ENCODE results near the gene TMEM129.
A peak's percentile ranks its signal among the peaks of the same experiment; 100 is the strongest.

Gene TMEM129

GRCh38 chr4:1715002-1715758, 5.9 kb downstream of the TMEM129 start:
- peaks cover 0 to 31% (median 20%) of the 10 kb centered on the region in 5 donors for H3K36me3 ChIP-seq (ENCODE audit: control insufficient read depth in 5 of 5, insufficient read depth in 5 of 5, low read length in 5 of 5)
- H3K4me3 ChIP-seq (ENCODE audit: low read depth in 1 of 5, low read length in 5 of 5): no peak overlapping the region
- peaks cover 10 to 55% (median 52%) of the 10 kb centered on the region in 5 donors for H3K4me1 ChIP-seq (ENCODE audit: control insufficient read depth in 5 of 5, insufficient read depth in 5 of 5, low read length in 5 of 5)
- H3K9ac ChIP-seq (ENCODE audit: low read length in 5 of 5): no peak overlapping the region
- H3K27me3 ChIP-seq (ENCODE audit: control insufficient read depth in 5 of 5, insufficient read depth in 4 of 5, low read length in 5 of 5): peaks cover 0 to 3% (median 0%) of the 10 kb centered on the region in 5 donors
- H3K9me3 ChIP-seq (ENCODE audit: control insufficient read depth in 5 of 5, low read length in 5 of 5): no peaks in the 10 kb centered on the region
- H3K27ac ChIP-seq (ENCODE audit: low read depth, low read length): no peak overlapping the region

- Histone ChIP-seq H3K4me3 (ENCODE audit: low read depth in 1 of 5, low read length in 5 of 5) (no peak overlapping the region), H3K36me3 (ENCODE audit: control insufficient read depth in 5 of 5, insufficient read depth in 5 of 5, low read length in 5 of 5) (peaks cover 0 to 31% (median 20%) of the 10 kb centered on the region in 5 donors), H3K9ac (ENCODE audit: low read length in 5 of 5) (peak overlapping the region in 1 of 5 donors; percentile 2), H3K9me3 (ENCODE audit: control insufficient read depth in 5 of 5, low read length in 5 of 5) (no peaks in the 10 kb centered on the region), H3K27me3 (ENCODE audit: control insufficient read depth in 5 of 5, insufficient read depth in 4 of 5, low read length in 5 of 5) (peaks cover 0 to 3% (median 0%) of the 10 kb centered on the region in 5 donors), H3K4me1 (ENCODE audit: control insufficient read depth in 5 of 5, insufficient read depth in 5 of 5, low read length in 5 of 5) (peaks cover 10 to 50% (median 46%) of the 10 kb centered on the region in 5 donors), H3K27ac (ENCODE audit: low read depth, low read length) (no peak overlapping the region)
Observed at GRCh38 chr4:1714303-1715001, 6.7 kb downstream of the TMEM129 start.

DNA sequence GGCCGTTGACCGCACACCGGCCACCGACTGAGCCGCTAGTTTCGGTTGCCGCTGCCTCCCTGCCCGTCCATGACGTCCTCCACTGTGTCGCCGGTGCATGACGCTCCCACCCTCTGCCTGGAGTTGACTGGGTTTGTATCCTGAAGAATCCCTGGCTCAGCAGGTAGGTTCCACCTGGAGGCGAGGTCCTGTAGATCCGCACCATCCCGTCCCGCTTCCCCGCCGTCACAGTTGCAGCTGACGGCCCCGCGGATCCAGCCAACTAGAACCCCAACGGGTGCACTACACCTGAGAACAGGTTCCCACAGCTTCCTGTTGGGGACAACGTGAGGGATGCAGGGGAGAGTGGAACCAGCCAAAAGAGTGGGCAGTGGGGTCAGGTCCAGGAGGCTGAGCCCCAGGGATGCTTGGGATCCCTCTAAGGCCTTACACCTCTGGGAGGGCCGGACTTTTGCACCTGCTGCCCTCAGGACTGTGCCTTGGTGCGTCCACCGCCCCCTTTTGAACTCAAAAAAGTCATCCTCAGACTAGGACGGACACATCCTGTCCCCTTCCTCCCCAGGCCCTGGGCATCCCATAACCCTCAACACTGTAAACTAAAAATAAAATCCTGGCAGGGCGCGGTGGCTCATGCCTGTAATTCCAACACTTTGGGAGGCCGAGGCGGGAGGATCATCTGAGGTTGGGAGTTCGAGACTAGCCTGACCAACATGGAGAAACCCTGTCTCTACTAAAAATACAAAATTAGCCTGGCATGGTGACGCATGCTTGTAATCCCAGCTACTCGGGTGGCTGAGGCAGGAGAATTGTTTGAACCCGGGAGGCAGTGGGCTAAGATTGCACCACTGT, 7.9 kb downstream of the TMEM129 start:
- H3K36me3 ChIP-seq (ENCODE audit: control insufficient read depth in 5 of 5, insufficient read depth in 5 of 5, low read length in 5 of 5): peaks cover 0 to 27% (median 19%) of the 10 kb centered on the region in 5 donors
- H3K27me3 ChIP-seq (ENCODE audit: control insufficient read depth in 5 of 5, insufficient read depth in 4 of 5, low read length in 5 of 5): peaks cover 0 to 3% (median 0%) of the 10 kb centered on the region in 5 donors
- H3K9ac ChIP-seq (ENCODE audit: low read length in 5 of 5): peak overlapping the region; percentile 50 to 95 (median 87)
- H3K4me3 ChIP-seq (ENCODE audit: low read depth in 1 of 5, low read length in 5 of 5): peak overlapping the region; percentile 57 to 91 (median 82)
- H3K27ac ChIP-seq (ENCODE audit: low read depth, low read length): peak overlapping the region; percentile 79
- peaks cover 10 to 44% (median 39%) of the 10 kb centered on the region in 5 donors for H3K4me1 ChIP-seq (ENCODE audit: control insufficient read depth in 5 of 5, insufficient read depth in 5 of 5, low read length in 5 of 5)
- no peaks in the 10 kb centered on the region for H3K9me3 ChIP-seq (ENCODE audit: control insufficient read depth in 5 of 5, low read length in 5 of 5)

DNA sequence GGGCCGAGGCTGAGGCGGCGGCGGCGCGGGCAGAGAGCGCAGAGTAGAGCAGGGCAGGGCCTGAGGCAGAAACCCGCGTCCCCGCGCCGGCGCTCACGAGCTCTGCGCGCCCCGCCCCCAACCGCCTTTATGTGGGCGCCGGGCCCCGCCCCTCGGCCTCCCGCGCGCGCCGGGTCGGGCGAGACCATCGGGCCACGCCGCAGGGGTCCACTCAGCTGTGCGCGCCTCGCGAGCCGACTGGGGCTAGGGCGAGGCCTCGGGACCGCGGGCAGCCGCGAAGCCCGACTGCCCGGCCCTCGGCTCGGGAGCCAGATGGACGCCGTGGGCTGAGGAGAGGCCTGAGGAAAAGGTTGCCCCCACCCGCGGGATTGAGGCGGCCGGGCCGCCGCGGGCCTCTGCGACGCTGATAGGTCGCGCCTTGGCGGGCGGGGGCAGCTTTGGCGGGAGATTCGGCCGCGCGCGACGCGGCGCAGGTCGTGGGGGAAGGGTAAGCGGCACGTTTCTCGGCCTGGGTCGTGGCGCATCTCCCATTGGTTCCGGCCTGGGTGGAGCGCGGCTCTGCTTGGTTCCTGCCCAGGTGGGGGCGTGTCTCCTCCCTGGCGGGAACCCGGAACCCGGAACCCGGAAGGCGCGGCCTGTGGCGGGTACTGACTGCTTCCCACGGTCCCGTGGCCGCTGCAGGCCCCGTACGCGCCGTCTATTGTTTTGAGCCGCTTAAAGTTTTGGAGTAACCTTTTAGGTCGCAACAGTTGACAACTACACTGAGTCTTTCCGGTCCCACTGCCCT, 8.7 kb downstream of the TMEM129 start, which contains the start of gene SLBP:
Gene SLBP, minus strand, starts transcription at position 104 of the 787 bp plus-strand sequence. CDS start 131 bp downstream, outside the sequence.
- H3K27ac ChIP-seq (ENCODE audit: low read depth, low read length): peak within 1 kb of the TSS; percentile 79
- H3K4me1 ChIP-seq (ENCODE audit: control insufficient read depth in 5 of 5, insufficient read depth in 5 of 5, low read length in 5 of 5): peaks cover 10 to 40% (median 32%) of the 10 kb centered on the region in 5 donors
- H3K36me3 ChIP-seq (ENCODE audit: control insufficient read depth in 5 of 5, insufficient read depth in 5 of 5, low read length in 5 of 5): peaks cover 0 to 19% (median 11%) of the 10 kb centered on the region in 5 donors
- H3K27me3 ChIP-seq (ENCODE audit: control insufficient read depth in 5 of 5, insufficient read depth in 4 of 5, low read length in 5 of 5): peaks cover 0 to 3% (median 0%) of the 10 kb centered on the region in 5 donors
- no peaks in the 10 kb centered on the region for H3K9me3 ChIP-seq (ENCODE audit: control insufficient read depth in 5 of 5, low read length in 5 of 5)
- peak within 1 kb of the TSS; percentile 74 to 94 (median 91) for H3K4me3 ChIP-seq (ENCODE audit: low read depth in 1 of 5, low read length in 5 of 5)
- peak within 1 kb of the TSS; percentile 72 to 95 (median 88) for H3K9ac ChIP-seq (ENCODE audit: low read length in 5 of 5)

DNA sequence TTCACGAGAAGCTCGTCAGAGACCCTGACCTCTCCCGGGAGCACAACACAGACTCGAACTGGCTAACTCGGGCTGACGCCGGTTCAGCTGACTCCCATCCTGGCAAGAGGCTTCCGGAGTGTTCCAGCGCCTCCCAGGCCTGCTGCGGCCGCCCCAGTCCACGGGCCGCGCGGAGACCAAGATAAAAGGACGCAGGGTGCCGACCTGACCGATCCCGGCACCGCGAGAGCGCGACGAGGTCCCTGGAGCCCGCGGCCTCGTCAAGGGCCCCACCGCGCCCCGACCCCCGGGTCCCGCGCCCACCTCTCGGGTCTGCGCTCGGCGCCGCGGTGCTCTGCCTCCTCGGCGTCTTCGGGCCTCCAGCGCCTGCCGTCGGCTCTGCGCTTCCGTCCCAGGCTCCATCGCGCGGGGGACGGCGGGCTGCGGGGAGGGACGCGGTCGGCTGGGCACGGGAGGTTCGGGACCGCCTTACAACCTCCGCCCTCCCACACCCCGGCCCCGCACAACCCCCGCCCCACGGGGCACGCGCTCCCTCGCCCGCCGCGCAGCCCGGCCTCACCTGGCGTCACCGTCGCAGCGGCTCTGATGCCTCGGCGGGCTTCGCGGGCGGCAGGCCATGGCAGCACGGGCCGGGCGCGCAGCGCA, 9.4 kb downstream of the TMEM129 start:
- Histone ChIP-seq H3K9ac (ENCODE audit: low read length in 5 of 5) (peak overlapping the region; percentile 64 to 95 (median 87)), H3K4me3 (ENCODE audit: low read depth in 1 of 5, low read length in 5 of 5) (peak overlapping the region; percentile 74 to 94 (median 91)), H3K27me3 (ENCODE audit: control insufficient read depth in 5 of 5, insufficient read depth in 4 of 5, low read length in 5 of 5) (peaks cover 0 to 3% (median 0%) of the 10 kb centered on the region in 5 donors), H3K36me3 (ENCODE audit: control insufficient read depth in 5 of 5, insufficient read depth in 5 of 5, low read length in 5 of 5) (peaks cover 0 to 12% (median 4%) of the 10 kb centered on the region in 5 donors), H3K9me3 (ENCODE audit: control insufficient read depth in 5 of 5, low read length in 5 of 5) (no peaks in the 10 kb centered on the region), H3K27ac (ENCODE audit: low read depth, low read length) (peak overlapping the region; percentile 79), H3K4me1 (ENCODE audit: control insufficient read depth in 5 of 5, insufficient read depth in 5 of 5, low read length in 5 of 5) (peaks cover 10 to 40% (median 32%) of the 10 kb centered on the region in 5 donors)

DNA sequence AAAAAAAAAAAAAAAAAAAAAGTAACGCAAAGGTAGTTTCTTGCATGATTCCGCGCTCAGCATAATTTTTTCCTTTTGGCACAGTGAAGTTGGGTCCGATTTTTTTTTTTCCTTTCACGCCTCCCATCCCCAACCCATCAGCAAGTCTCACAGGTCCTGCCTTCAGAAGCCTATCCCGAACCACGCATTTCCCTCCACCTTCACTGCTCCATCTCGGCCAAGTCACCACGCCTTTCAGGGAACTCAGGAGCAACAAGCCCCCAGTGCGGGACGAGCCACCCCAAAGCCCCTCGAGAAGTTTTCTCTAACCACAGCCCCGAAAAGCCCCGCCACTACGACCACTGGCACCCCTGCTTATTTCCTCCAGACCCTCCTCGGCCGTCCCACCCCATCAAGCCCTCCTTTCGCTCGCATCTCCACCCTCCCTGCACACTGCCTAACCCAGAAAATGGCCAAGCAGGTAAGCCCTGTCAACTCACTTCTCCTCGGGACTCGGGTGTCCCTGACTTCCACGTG, 10.0 kb downstream of the TMEM129 start:
- H3K36me3 ChIP-seq (ENCODE audit: control insufficient read depth in 5 of 5, insufficient read depth in 5 of 5, low read length in 5 of 5): peaks cover 0 to 12% (median 5%) of the 10 kb centered on the region in 5 donors
- H3K4me3 ChIP-seq (ENCODE audit: low read depth in 1 of 5, low read length in 5 of 5): peak overlapping the region; percentile 74 to 94 (median 91)
- peaks cover 0 to 3% (median 0%) of the 10 kb centered on the region in 5 donors for H3K27me3 ChIP-seq (ENCODE audit: control insufficient read depth in 5 of 5, insufficient read depth in 4 of 5, low read length in 5 of 5)
- peak overlapping the region; percentile 79 for H3K27ac ChIP-seq (ENCODE audit: low read depth, low read length)
- no peaks in the 10 kb centered on the region for H3K9me3 ChIP-seq (ENCODE audit: control insufficient read depth in 5 of 5, low read length in 5 of 5)
- peak overlapping the region; percentile 64 to 94 (median 78) for H3K9ac ChIP-seq (ENCODE audit: low read length in 5 of 5)
- H3K4me1 ChIP-seq (ENCODE audit: control insufficient read depth in 5 of 5, insufficient read depth in 5 of 5, low read length in 5 of 5): peaks cover 10 to 40% (median 32%) of the 10 kb centered on the region in 5 donors

DNA sequence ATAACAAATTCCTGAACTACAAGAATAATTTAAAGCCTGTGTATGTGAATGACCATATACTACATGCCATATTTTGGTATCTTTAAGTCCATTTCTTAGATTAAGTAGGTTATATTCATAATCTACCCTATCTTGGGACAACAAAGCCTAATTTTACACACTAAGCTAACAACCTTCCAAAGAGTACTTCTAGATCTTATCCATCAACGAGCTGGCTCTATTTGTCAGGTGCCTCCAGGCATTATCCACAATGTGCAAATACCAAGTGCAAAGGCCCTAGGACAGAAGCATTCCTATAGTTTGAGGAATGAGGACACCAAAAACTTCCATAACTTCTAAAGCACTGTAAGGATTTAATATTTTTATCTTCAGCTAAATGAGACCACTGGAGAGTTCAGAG, 12.5 kb downstream of the TMEM129 start:
- Histone ChIP-seq H3K36me3 (ENCODE audit: control insufficient read depth in 5 of 5, insufficient read depth in 5 of 5, low read length in 5 of 5) (peaks cover 0 to 23% (median 8%) of the 10 kb centered on the region in 5 donors), H3K4me1 (ENCODE audit: control insufficient read depth in 5 of 5, insufficient read depth in 5 of 5, low read length in 5 of 5) (peaks cover 10 to 27% (median 25%) of the 10 kb centered on the region in 5 donors), H3K9me3 (ENCODE audit: control insufficient read depth in 5 of 5, low read length in 5 of 5) (no peaks in the 10 kb centered on the region), H3K27ac (ENCODE audit: low read depth, low read length) (no peak overlapping the region), H3K9ac (ENCODE audit: low read length in 5 of 5) (peak overlapping the region in 1 of 5 donors; percentile 25), H3K27me3 (ENCODE audit: control insufficient read depth in 5 of 5, insufficient read depth in 4 of 5, low read length in 5 of 5) (peaks cover 0 to 3% (median 0%) of the 10 kb centered on the region in 5 donors), H3K4me3 (ENCODE audit: low read depth in 1 of 5, low read length in 5 of 5) (no peak overlapping the region)

DNA sequence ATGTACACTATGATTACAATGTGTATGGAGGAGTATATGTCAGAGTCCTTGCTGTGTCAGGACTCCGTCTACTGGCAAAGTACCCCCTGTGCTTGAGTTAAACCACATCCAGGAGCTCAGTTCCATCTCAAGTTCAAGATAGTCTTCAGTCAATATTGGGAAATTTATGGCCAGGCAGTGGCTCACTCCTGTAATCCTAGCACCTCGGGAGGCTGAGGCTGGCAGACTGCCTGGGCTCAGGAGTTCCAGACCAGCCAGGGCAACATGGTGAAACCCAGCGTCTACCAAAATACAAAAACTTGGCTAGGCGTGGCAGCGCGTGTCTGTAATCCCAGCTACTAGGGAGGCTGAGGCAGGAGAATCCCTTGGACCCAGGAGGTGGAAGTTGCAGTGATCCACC, 14.8 kb downstream of the TMEM129 start:
- Histone ChIP-seq H3K27ac (ENCODE audit: low read depth, low read length) (no peak overlapping the region), H3K4me3 (ENCODE audit: low read depth in 1 of 5, low read length in 5 of 5) (no peak overlapping the region), H3K4me1 (ENCODE audit: control insufficient read depth in 5 of 5, insufficient read depth in 5 of 5, low read length in 5 of 5) (peaks cover 2 to 16% (median 13%) of the 10 kb centered on the region in 5 donors), H3K36me3 (ENCODE audit: control insufficient read depth in 5 of 5, insufficient read depth in 5 of 5, low read length in 5 of 5) (peaks cover 11 to 40% (median 23%) of the 10 kb centered on the region in 5 donors), H3K9me3 (ENCODE audit: control insufficient read depth in 5 of 5, low read length in 5 of 5) (no peaks in the 10 kb centered on the region), H3K9ac (ENCODE audit: low read length in 5 of 5) (no peak overlapping the region), H3K27me3 (ENCODE audit: control insufficient read depth in 5 of 5, insufficient read depth in 4 of 5, low read length in 5 of 5) (no peaks in the 10 kb centered on the region)
